Parathyroid adenoma (tissue), 2 donors: Measurements from ENCODE around the gene RYR3.

Experiments used
- H2AFZ ChIP-seq: fragments of 300-600 bp; sonication (generic); one replicate; pipeline ENCODE4 v1.7.0; 2017; ENCODE audit warnings: antibody characterized with exemption, mild to moderate bottlenecking
- H3K27ac ChIP-seq: fragments of 300-600 bp; sonication (generic); one replicate; pipeline ENCODE4 v1.7.0; 2017
- H3K27me3 ChIP-seq: fragments of 300-600 bp; sonication (generic); one replicate; pipeline ENCODE4 v1.7.0; 2017; ENCODE audit warnings: low read length; ENCODE audit not compliant: control insufficient read depth, insufficient read depth
- H3K36me3 ChIP-seq: fragments of 300-600 bp; sonication (generic); one replicate; pipeline ENCODE4 v1.7.0; 2017; ENCODE audit warnings: low read length; ENCODE audit not compliant: control insufficient read depth, insufficient read depth
- H3K4me1 ChIP-seq: fragments of 300-600 bp; sonication (generic); one replicate; pipeline ENCODE4 v1.7.0; 2017; ENCODE audit warnings: control low read depth
- H3K4me2 ChIP-seq: fragments of 300-600 bp; sonication (generic); one replicate; pipeline ENCODE4 v1.7.0; 2017; ENCODE audit warnings: low read length
- H3K4me3 ChIP-seq: fragments of 300-600 bp; sonication (generic); one replicate; pipeline ENCODE4 v1.7.0; 2017; ENCODE audit warnings: low read depth, low read length
- H3K79me2 ChIP-seq: fragments of 300-600 bp; sonication (generic); one replicate; pipeline ENCODE4 v1.7.0; 2017; ENCODE audit warnings: control low read depth
- H3K9ac ChIP-seq: fragments of 300-600 bp; sonication (generic); one replicate; pipeline ENCODE4 v1.7.0; 2017; ENCODE audit warnings: mild to moderate bottlenecking
- H3K9me3 ChIP-seq: fragments of 300-600 bp; sonication (generic); one replicate; pipeline ENCODE4 v1.7.0; 2017; ENCODE audit warnings: low read length; ENCODE audit not compliant: control insufficient read depth
- TF ChIP-seq, protein P1 (sequence below): fragments of 300-600 bp; sonication (generic); IDR thresholded peaks from one replicate; pipeline ENCODE4 v1.7.0; 2017; ENCODE audit warnings: antibody characterized with exemption, mild to moderate bottlenecking
- donor health status: primary hyperparathyroidism.

The RYR3 gene

DNA sequence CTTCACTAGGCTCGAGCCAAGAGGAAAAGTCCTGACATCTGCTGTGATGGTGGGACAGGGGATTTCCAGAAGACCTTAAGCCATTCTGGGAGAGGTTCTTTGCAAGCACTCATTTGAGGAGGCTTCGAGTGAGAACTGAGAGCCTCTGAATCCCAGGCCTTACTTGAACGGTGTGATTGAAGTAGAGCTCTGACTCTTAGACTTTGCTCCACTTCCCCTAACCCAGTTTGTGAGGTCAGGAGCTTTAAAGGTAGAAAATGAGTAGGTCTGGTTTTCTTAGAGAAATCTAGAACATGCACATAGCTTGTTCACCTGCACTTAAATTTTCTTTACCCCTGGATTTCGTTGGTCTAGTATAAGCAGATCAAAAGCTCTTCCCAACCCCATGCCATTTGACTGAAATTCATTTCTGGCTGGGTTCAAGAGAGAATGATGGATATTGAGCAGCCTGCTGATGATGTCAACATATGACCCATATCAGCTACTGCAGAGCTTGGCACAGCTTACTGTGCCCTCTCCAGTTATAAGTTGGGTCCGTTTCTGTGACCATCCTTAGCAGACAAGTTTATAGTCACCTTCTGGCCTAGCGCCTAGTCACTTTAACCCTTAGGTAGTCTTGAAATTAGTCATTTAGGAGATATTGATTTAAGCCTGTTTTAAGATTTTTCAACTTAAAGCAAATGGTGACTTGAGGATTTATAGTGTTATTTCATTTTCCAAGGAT is 428.3 kb downstream of the RYR3 start:
- H3K27me3 ChIP-seq: no peaks in the 10 kb centered on the region
- H2AFZ ChIP-seq: no peak overlapping the region
- no peak overlapping the region for H3K4me3 ChIP-seq
- H3K27ac ChIP-seq: no peak overlapping the region
- no peak overlapping the region for H3K9ac ChIP-seq
- no peaks in the 10 kb centered on the region for H3K36me3 ChIP-seq
- H3K4me2 ChIP-seq: no peak overlapping the region
- no peaks in the 10 kb centered on the region for H3K9me3 ChIP-seq
- TF ChIP-seq, protein P1, sequence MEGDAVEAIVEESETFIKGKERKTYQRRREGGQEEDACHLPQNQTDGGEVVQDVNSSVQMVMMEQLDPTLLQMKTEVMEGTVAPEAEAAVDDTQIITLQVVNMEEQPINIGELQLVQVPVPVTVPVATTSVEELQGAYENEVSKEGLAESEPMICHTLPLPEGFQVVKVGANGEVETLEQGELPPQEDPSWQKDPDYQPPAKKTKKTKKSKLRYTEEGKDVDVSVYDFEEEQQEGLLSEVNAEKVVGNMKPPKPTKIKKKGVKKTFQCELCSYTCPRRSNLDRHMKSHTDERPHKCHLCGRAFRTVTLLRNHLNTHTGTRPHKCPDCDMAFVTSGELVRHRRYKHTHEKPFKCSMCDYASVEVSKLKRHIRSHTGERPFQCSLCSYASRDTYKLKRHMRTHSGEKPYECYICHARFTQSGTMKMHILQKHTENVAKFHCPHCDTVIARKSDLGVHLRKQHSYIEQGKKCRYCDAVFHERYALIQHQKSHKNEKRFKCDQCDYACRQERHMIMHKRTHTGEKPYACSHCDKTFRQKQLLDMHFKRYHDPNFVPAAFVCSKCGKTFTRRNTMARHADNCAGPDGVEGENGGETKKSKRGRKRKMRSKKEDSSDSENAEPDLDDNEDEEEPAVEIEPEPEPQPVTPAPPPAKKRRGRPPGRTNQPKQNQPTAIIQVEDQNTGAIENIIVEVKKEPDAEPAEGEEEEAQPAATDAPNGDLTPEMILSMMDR: no peak
- H3K79me2 ChIP-seq: no peaks in the 10 kb centered on the region
- no peaks in the 10 kb centered on the region for H3K4me1 ChIP-seq

DNA sequence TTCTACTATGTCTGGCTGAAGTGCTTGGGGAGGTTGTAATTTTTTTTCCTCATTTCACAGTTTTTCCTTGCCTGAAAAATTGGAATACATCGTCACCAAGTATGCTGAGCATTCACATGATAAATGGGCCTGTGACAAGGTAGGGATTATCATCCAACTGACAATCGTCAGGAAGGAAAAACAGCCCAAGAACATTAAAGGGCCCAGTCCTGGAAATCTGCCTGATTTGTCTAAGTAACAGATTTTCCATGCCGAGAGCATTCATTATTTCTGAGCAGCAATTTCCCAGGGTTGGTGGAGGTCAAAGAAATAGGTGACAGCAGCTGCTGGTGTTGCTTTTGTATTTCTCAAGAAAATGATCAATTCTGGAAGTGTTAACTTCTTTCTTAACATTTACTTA is 431.5 kb downstream of the RYR3 start:
- Histone ChIP-seq H3K9me3 (no peaks in the 10 kb centered on the region), H3K4me1 (no peaks in the 10 kb centered on the region), H3K4me2 (no peak overlapping the region), H3K9ac (no peak overlapping the region), H3K27ac (no peak overlapping the region), H2AFZ (no peak overlapping the region), H3K36me3 (no peaks in the 10 kb centered on the region), H3K27me3 (no peaks in the 10 kb centered on the region), H3K4me3 (no peak overlapping the region), H3K79me2 (no peaks in the 10 kb centered on the region)
- TF ChIP-seq, protein P1: no peak

DNA sequence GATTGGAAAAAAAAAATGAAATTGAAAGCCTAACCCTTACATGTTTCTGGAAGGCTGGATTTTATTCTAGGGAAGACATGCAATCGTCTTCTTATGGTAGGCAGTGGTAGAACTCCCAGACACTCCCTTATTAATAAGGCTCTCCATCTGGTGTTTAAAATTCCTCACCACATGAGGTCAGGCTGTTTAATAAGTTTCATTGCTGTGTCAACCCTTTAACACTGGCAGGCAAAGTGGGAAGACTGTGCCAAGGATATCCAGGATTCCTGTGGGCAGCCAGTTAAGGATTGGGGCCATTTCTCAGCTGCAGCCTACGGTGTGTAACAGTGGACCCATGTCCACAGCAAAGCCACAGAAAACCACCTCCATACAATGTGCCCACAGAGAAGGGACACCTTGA is 432.0 kb downstream of the RYR3 start:
- no peaks in the 10 kb centered on the region for H3K79me2 ChIP-seq
- H3K9ac ChIP-seq: no peak overlapping the region
- TF ChIP-seq, protein P1: no peak
- H3K4me2 ChIP-seq: no peak overlapping the region
- no peak overlapping the region for H3K27ac ChIP-seq
- H3K27me3 ChIP-seq: no peaks in the 10 kb centered on the region
- H3K4me3 ChIP-seq: no peak overlapping the region
- no peaks in the 10 kb centered on the region for H3K36me3 ChIP-seq
- H3K9me3 ChIP-seq: no peaks in the 10 kb centered on the region
- no peaks in the 10 kb centered on the region for H3K4me1 ChIP-seq
- H2AFZ ChIP-seq: no peak overlapping the region

DNA sequence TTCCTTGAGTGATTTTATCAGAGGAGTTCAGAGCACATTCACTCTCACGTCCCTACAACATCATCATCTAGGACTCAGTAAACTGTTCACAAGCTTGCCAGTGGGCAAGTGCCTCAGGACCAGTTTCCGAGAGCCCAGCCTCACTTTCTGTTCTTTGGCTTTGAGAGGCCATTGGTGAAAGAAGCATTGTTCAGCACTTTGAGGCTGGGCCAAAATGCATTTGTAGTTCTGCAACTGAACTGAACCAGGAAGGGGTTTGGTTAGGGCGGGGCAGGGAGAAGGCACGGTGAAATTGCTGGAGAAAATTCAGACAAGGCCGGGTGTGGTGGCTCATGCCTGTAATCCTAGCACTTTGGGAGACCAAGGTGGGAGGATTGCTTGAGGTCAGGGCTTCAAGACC is 435.4 kb downstream of the RYR3 start:
- Histone ChIP-seq H3K27me3 (no peaks in the 10 kb centered on the region), H2AFZ (no peak overlapping the region), H3K4me1 (no peaks in the 10 kb centered on the region), H3K9ac (no peak overlapping the region), H3K27ac (no peak overlapping the region), H3K4me2 (no peak overlapping the region), H3K9me3 (no peaks in the 10 kb centered on the region), H3K79me2 (no peaks in the 10 kb centered on the region), H3K36me3 (no peaks in the 10 kb centered on the region), H3K4me3 (no peak overlapping the region)
- TF ChIP-seq, protein P1: no peak

DNA sequence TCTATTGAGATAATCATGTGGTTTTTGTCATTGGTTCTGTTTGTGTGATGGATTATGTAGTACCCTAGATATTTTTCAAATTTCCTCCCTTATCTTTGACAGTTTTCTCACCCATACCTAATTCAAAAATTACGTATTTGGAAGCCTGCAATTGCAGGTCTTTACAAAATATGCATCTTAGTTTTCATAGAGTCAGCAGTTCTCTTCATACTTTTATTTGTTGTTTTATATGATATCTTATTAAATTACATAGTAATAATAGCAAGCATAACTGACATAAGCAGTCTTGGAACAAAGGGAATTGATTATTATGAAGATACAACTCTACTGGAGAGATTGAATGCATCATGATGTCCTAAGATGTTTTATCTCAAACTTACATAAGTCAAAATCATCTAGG is 442.2 kb downstream of the RYR3 start:
- no peaks in the 10 kb centered on the region for H3K27me3 ChIP-seq
- no peak overlapping the region for H3K9ac ChIP-seq
- H3K4me1 ChIP-seq: no peaks in the 10 kb centered on the region
- no peaks in the 10 kb centered on the region for H3K36me3 ChIP-seq
- TF ChIP-seq, protein P1: no peak
- H3K9me3 ChIP-seq: no peaks in the 10 kb centered on the region
- no peak overlapping the region for H3K4me2 ChIP-seq
- no peak overlapping the region for H2AFZ ChIP-seq
- no peak overlapping the region for H3K4me3 ChIP-seq
- H3K27ac ChIP-seq: no peak overlapping the region
- H3K79me2 ChIP-seq: no peaks in the 10 kb centered on the region
